HG02571 (cell line): ENCODE data around the gene PIK3C2G.

ENCODE experiments used
- ATAC-seq: cut with Tn5 transposase; IDR thresholded peaks from one replicate; pipeline ENCODE4 v1.9.1; 2021; ENCODE audit warnings: mild to moderate bottlenecking, moderate library complexity; ENCODE audit not compliant: unreplicated experiment

Gene PIK3C2G

GRCh38 chr12:18340186-18340585, 78.9 kb downstream of the PIK3C2G start:
- ATAC-seq: no peak

- no peak for ATAC-seq
Measured at GRCh38 chr12:18340786-18341185, 79.5 kb downstream of the PIK3C2G start.

- ATAC-seq: no peak
Measured at GRCh38 chr12:18343708-18344107, 82.4 kb downstream of the PIK3C2G start.

- no peak for ATAC-seq
Measured at GRCh38 chr12:18345021-18345735, 83.9 kb downstream of the PIK3C2G start.

- no peak for ATAC-seq
Measured at GRCh38 chr12:18352312-18352711, 91.0 kb downstream of the PIK3C2G start.

GRCh38 chr12:18355429-18355828, 94.1 kb downstream of the PIK3C2G start:
- no peak for ATAC-seq

GRCh38 chr12:18358077-18358476, 96.8 kb downstream of the PIK3C2G start:
- no peak for ATAC-seq

GRCh38 chr12:18358930-18359329, 97.6 kb downstream of the PIK3C2G start:
- ATAC-seq: no peak

- no peak for ATAC-seq
Measured at GRCh38 chr12:18361433-18361832, 100.1 kb downstream of the PIK3C2G start.

GRCh38 chr12:18363321-18363720, 102.0 kb downstream of the PIK3C2G start:
- ATAC-seq: no peak

- ATAC-seq: no peak
Measured at GRCh38 chr12:18368594-18368993, 107.3 kb downstream of the PIK3C2G start.

- ATAC-seq: no peak
Measured at GRCh38 chr12:18373181-18373580, 111.9 kb downstream of the PIK3C2G start.

GRCh38 chr12:18375131-18375530, 113.8 kb downstream of the PIK3C2G start:
- no peak for ATAC-seq

GRCh38 chr12:18375583-18375982, 114.3 kb downstream of the PIK3C2G start:
- no peak for ATAC-seq

- no peak for ATAC-seq
Measured at GRCh38 chr12:18382236-18382885, 121.0 kb downstream of the PIK3C2G start.

GRCh38 chr12:18383203-18383602, 121.9 kb downstream of the PIK3C2G start:
- no peak for ATAC-seq

GRCh38 chr12:18387706-18388105, 126.4 kb downstream of the PIK3C2G start:
- no peak for ATAC-seq

GRCh38 chr12:18389820-18390219, 128.5 kb downstream of the PIK3C2G start:
- no peak for ATAC-seq

- no peak for ATAC-seq
Measured at GRCh38 chr12:18391151-18391550, 129.8 kb downstream of the PIK3C2G start.

GRCh38 chr12:18394742-18395141, 133.4 kb downstream of the PIK3C2G start:
- no peak for ATAC-seq

GRCh38 chr12:18400186-18400585, 138.9 kb downstream of the PIK3C2G start:
- no peak for ATAC-seq

- ATAC-seq: no peak
Measured at GRCh38 chr12:18402872-18403611, 141.7 kb downstream of the PIK3C2G start.
